Neural crest cell (in vitro differentiated cells): Measurements from ENCODE around the gene HAGHL. TPM values are rescaled to one million over a fixed set of nuclear protein-coding genes. Genes with fewer than 3 reads are reported as not detected.

Experiments used
- DNase-seq: peaks from one replicate; pipeline ENCODE4 v3.0.0; 2021; ENCODE audit warnings: low read depth, mixed read lengths, low spot score
- H3K27ac Mint-ChIP-seq: one replicate; pipeline ENCODE4 v1.8.0; 2021; ENCODE audit warnings: mild to moderate bottlenecking, mixed read lengths; ENCODE audit not compliant: unreplicated experiment
- H3K27me3 Mint-ChIP-seq: 2 replicates; pipeline ENCODE4 v1.8.0; 2021; ENCODE audit warnings: low read depth, mild to moderate bottlenecking, mixed read lengths
- H3K36me3 Mint-ChIP-seq: 2 replicates; pipeline ENCODE4 v1.8.0; 2021; ENCODE audit warnings: low read depth, mild to moderate bottlenecking, mixed read lengths
- H3K4me1 Mint-ChIP-seq: 2 replicates; pipeline ENCODE4 v1.8.0; 2021; ENCODE audit warnings: mixed read lengths
- H3K4me3 Mint-ChIP-seq: one replicate; pipeline ENCODE4 v1.8.0; 2021; ENCODE audit warnings: mild to moderate bottlenecking, mixed read lengths
- H3K9me3 Mint-ChIP-seq: 2 replicates; pipeline ENCODE4 v1.8.0; 2021; ENCODE audit warnings: mixed read lengths
- total RNA-seq: library from RNA; stranded (reverse); gene quantifications from 2 replicates; pipeline ENCODE4 v1.2.1, GENCODE V29; 2021
- TF ChIP-seq, protein P1 (sequence below): fragments of 200-600 bp; sonication (generic); conservative IDR thresholded peaks from 2 replicates; pipeline ENCODE4 v1.5.0; 2021; ENCODE audit warnings: antibody characterized with exemption, mild to moderate bottlenecking

The HAGHL gene
- total RNA-seq, 1 donor from 2014 or later, result 15.4 TPM

DNA sequence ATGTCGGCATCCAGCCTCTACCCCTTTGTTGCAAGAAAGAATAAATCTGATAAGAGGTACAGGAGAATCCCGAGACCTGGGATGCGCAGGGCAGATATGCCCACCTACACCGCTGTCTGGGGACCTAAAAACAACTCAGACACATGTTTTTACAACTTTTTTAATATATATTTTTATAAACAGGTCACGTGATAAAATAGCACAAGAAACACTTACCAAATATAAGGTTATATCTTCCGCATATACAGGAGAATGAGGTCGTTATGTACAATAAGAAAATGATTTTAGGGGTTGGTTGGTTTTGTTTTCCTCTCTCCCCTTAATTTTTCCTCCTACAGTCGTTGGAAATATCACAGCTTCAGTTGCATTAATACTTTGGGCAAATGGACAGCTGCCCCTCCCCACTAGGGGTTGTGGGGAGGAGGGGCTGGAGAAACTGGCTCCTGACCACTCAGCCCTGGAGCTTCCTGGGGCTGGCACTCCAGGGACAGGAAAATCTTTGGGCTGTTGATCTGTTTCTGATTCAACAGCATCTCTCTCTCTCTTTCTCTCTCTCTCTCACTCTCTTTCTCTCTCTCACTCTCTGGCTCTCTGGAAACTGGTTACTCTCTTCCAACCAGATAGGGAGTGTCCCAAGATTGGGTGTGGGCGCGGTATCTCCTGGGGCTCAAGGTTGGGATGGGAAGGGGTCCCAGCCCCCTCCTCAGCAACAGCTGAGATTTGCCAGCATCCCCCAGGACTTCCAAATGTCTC is 34.4 kb upstream of the HAGHL start:
- DNase-seq, result no peak
- H3K4me1 Mint-ChIP-seq, result peaks cover 17% of the 10 kb centered on the region
- no peaks in the 10 kb centered on the region for H3K36me3 Mint-ChIP-seq
- peaks cover 69% of the 10 kb centered on the region for H3K27me3 Mint-ChIP-seq
- H3K4me3 Mint-ChIP-seq, result peak overlapping the region; percentile 64
- TF ChIP-seq, protein P1, sequence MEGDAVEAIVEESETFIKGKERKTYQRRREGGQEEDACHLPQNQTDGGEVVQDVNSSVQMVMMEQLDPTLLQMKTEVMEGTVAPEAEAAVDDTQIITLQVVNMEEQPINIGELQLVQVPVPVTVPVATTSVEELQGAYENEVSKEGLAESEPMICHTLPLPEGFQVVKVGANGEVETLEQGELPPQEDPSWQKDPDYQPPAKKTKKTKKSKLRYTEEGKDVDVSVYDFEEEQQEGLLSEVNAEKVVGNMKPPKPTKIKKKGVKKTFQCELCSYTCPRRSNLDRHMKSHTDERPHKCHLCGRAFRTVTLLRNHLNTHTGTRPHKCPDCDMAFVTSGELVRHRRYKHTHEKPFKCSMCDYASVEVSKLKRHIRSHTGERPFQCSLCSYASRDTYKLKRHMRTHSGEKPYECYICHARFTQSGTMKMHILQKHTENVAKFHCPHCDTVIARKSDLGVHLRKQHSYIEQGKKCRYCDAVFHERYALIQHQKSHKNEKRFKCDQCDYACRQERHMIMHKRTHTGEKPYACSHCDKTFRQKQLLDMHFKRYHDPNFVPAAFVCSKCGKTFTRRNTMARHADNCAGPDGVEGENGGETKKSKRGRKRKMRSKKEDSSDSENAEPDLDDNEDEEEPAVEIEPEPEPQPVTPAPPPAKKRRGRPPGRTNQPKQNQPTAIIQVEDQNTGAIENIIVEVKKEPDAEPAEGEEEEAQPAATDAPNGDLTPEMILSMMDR, result no peak
- H3K9me3 Mint-ChIP-seq, result no peaks in the 10 kb centered on the region
- H3K27ac Mint-ChIP-seq, result no peak overlapping the region

DNA sequence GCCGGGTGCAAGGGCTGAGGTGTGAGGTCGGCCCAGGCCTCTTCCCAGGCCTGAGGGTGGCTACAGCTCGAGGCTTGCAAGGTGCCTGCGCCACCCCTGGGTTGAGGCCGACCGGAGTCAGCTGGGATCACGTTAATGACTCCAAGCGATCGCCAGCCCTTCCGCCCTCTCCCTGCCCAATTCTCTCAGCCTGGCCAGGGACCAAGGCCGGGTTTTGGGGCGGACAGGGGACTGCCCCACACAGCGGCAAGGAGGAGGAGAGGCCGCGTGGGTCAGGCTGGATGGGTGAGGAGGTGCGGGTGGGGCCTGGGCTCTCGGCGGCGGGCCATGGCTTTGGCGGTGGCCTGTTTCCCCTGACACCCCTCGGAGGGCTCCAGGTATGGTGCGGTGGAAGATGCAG is 33.5 kb upstream of the HAGHL start:
- DNase-seq, result no peak
- Mint-ChIP-seq H3K27ac (no peak overlapping the region), H3K27me3 (peaks cover 78% of the 10 kb centered on the region), H3K9me3 (no peaks in the 10 kb centered on the region), H3K36me3 (no peaks in the 10 kb centered on the region), H3K4me1 (peaks cover 17% of the 10 kb centered on the region), H3K4me3 (no peak overlapping the region)
- TF ChIP-seq, protein P1, result no peak

DNA sequence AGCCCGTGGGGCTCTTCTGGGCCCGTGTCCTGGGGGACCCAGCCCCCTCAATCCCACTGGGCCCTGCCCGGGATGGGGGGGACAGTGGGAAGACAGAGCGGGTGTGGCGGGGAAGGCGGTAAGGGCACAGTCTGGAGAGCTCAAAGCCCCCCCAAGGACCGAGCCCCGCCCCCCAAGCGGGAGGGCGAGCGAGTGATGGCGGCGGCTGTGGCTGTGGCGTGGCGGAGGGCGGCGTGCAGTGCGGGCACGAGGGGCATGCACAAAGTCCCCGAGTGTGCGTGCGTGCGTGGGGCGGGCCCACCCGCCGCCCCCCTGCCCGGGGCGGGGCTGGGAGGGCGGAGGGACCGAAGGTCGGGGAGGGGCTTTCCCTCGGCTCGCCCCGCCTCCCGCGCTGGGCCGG is 33.1 kb upstream of the HAGHL start:
- Mint-ChIP-seq H3K27me3 (peaks cover 82% of the 10 kb centered on the region), H3K4me3 (no peak overlapping the region), H3K36me3 (no peaks in the 10 kb centered on the region), H3K9me3 (no peaks in the 10 kb centered on the region), H3K4me1 (peaks cover 17% of the 10 kb centered on the region), H3K27ac (no peak overlapping the region)
- TF ChIP-seq, protein P1, result no peak
- no peak for DNase-seq

DNA sequence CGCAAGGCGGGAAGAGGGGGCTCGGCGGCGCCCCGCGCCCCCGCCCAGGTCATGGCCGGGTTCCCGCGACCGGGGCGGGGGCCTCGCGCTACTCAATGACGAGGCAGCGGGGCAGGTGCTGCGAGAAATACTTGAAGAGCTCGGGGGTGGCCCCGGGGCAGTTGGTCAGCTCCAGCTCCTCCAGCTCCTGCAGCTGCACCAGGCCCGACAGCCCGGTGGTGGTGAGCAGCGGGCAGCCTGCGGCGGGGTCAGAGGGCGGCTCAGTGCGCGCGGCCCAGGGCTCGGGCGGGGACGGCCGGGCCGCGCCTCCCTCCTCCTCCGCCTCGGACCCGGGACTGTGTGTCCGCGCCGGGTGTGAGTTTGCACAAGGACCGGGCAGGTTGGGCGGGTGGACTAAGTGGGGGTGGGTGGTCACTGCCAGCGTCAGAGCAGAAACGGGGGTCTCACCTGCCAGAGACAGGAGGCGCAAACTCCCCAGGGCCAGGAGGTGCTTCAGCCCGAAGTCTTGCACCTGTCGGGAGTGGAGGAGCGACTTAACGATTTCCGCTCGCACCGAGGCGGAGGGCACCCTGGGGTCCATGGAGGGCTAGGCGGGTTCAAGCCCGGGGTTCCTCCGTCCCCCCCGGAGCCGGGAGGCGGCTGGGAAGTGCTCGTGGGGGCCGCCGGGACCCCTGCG is 32.6 kb upstream of the HAGHL start:
- TF ChIP-seq, protein P1, result no peak
- Mint-ChIP-seq H3K27me3 (peaks cover 87% of the 10 kb centered on the region), H3K36me3 (no peaks in the 10 kb centered on the region), H3K9me3 (no peaks in the 10 kb centered on the region), H3K4me1 (peaks cover 16% of the 10 kb centered on the region), H3K27ac (no peak overlapping the region), H3K4me3 (no peak overlapping the region)
- no peak for DNase-seq

DNA sequence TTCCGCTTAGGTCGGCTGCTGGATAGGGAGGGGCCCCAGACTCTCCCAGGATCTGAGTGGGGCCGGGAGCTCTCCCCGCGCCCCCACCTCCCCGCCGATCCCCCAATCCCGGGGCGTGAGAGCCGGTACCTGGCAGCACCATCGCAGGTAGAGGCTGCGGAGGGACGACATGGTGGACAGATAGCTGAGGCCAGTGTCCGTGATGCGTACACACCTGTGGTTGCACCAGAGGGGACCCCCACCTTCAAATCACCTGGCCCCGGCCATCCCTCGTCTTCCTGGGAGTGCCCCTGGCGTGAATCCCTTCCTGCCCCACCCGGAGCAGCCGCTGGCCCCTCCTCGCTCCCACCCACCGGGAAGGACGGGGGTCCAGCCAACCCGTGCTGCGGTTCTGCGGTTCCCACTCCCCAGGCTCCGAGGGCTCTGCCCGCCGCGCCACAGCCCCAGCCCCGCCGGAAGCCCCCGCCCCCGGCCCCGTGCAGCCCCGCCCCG is 32.0 kb upstream of the HAGHL start:
- Mint-ChIP-seq H3K4me1 (peaks cover 10% of the 10 kb centered on the region), H3K4me3 (no peak overlapping the region), H3K27ac (no peak overlapping the region), H3K36me3 (no peaks in the 10 kb centered on the region), H3K27me3 (peaks cover 90% of the 10 kb centered on the region), H3K9me3 (no peaks in the 10 kb centered on the region)
- DNase-seq, result no peak
- TF ChIP-seq, protein P1, result no peak
